Measurements from ENCODE around the gene SKAP1. TPM values are rescaled to one million over a fixed set of nuclear protein-coding genes. Genes with fewer than 3 reads are reported as not detected.

Gene SKAP1
- total RNA-seq, 1 donor from 2014 or later: 0.27 TPM

DNA sequence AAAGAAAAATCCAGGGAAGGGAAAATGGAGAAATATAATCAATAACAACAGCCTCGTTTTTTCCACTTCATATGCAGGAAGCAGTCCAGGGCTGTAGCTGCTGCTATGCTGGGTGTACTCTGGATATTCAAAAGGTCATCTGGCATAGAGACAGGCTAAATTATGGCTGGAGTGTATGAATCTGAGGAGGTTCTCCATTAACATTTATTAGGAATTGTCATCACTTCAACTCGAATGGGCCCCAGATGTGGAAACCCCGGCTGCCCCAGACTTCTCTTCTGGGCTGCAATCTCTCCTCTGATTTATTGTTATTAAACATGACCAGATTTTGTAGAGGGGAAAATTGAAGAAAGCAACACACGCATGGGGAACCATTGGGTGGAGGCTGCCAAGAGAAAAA, 33.5 kb upstream of the SKAP1 start:
- Histone ChIP-seq H3K4me1 (no peaks in the 10 kb centered on the region), H3K4me3 (no peak overlapping the region), H3K27me3 (ENCODE audit: low read depth) (peaks cover 99% of the 10 kb centered on the region), H3K36me3 (no peaks in the 10 kb centered on the region), H3K27ac (replicated peaks) (no peak overlapping the region), H3K9me3 (replicated peaks) (no peaks in the 10 kb centered on the region)
- no peak for DNase-seq
- TF ChIP-seq, protein P1, sequence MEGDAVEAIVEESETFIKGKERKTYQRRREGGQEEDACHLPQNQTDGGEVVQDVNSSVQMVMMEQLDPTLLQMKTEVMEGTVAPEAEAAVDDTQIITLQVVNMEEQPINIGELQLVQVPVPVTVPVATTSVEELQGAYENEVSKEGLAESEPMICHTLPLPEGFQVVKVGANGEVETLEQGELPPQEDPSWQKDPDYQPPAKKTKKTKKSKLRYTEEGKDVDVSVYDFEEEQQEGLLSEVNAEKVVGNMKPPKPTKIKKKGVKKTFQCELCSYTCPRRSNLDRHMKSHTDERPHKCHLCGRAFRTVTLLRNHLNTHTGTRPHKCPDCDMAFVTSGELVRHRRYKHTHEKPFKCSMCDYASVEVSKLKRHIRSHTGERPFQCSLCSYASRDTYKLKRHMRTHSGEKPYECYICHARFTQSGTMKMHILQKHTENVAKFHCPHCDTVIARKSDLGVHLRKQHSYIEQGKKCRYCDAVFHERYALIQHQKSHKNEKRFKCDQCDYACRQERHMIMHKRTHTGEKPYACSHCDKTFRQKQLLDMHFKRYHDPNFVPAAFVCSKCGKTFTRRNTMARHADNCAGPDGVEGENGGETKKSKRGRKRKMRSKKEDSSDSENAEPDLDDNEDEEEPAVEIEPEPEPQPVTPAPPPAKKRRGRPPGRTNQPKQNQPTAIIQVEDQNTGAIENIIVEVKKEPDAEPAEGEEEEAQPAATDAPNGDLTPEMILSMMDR (IDR thresholded peaks at IDR 0.05; ENCODE audit: borderline replicate concordance): no peak
- intact Hi-C loops (cut with micrococcal nuclease): no loop called here

DNA sequence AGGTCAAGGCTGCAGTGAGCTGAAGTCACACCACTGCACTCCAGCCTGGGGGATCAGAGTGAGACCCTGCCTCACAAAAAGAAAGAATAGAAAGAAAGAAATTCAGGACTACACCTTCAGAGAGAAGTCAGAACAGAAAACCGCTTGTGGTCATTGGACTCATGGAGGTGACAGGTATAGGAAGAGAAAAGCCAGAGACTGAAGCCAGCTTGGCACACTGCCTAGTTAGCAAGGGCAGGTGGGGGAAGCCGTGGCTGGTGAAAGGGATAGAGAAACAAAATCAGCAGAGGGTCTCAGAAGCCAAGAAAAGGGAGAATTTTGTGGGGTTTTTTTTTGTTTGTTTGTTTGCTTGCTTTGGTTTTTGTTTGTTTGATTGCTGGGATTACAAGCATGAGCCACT, 32.9 kb upstream of the SKAP1 start:
- Histone ChIP-seq H3K4me1 (no peaks in the 10 kb centered on the region), H3K27ac (replicated peaks) (no peak overlapping the region), H3K27me3 (ENCODE audit: low read depth) (peaks cover 99% of the 10 kb centered on the region), H3K9me3 (replicated peaks) (no peaks in the 10 kb centered on the region), H3K4me3 (no peak overlapping the region), H3K36me3 (no peaks in the 10 kb centered on the region)
- TF ChIP-seq, protein P1 (IDR thresholded peaks at IDR 0.05; ENCODE audit: borderline replicate concordance): no peak
- intact Hi-C loops (cut with micrococcal nuclease): no loop called here
- DNase-seq: no peak

GRCh38 chr17:48460052-48460451, 30.0 kb upstream of the SKAP1 start:
- H3K36me3 ChIP-seq: no peaks in the 10 kb centered on the region
- peaks cover 98% of the 10 kb centered on the region for H3K27me3 ChIP-seq (ENCODE audit: low read depth)
- peaks cover 8% of the 10 kb centered on the region for H3K4me1 ChIP-seq
- intact Hi-C loops (cut with micrococcal nuclease): no loop called here
- H3K9me3 ChIP-seq (replicated peaks): peaks cover 4% of the 10 kb centered on the region
- DNase-seq: no peak
- no peak overlapping the region for H3K4me3 ChIP-seq
- H3K27ac ChIP-seq (replicated peaks): no peak overlapping the region
- TF ChIP-seq, protein P1 (IDR thresholded peaks at IDR 0.05; ENCODE audit: borderline replicate concordance): no peak

GRCh38 chr17:48459070-48459844, 29.2 kb upstream of the SKAP1 start:
- intact Hi-C loops (cut with micrococcal nuclease): no loop called here
- no peak for DNase-seq
- peaks cover 8% of the 10 kb centered on the region for H3K4me1 ChIP-seq
- H3K27me3 ChIP-seq (ENCODE audit: low read depth): peaks cover 98% of the 10 kb centered on the region
- peaks cover 12% of the 10 kb centered on the region for H3K9me3 ChIP-seq (replicated peaks)
- no peaks in the 10 kb centered on the region for H3K36me3 ChIP-seq
- H3K27ac ChIP-seq (replicated peaks): no peak overlapping the region
- no peak overlapping the region for H3K4me3 ChIP-seq
- TF ChIP-seq, protein P1 (IDR thresholded peaks at IDR 0.05; ENCODE audit: borderline replicate concordance): no peak

DNA sequence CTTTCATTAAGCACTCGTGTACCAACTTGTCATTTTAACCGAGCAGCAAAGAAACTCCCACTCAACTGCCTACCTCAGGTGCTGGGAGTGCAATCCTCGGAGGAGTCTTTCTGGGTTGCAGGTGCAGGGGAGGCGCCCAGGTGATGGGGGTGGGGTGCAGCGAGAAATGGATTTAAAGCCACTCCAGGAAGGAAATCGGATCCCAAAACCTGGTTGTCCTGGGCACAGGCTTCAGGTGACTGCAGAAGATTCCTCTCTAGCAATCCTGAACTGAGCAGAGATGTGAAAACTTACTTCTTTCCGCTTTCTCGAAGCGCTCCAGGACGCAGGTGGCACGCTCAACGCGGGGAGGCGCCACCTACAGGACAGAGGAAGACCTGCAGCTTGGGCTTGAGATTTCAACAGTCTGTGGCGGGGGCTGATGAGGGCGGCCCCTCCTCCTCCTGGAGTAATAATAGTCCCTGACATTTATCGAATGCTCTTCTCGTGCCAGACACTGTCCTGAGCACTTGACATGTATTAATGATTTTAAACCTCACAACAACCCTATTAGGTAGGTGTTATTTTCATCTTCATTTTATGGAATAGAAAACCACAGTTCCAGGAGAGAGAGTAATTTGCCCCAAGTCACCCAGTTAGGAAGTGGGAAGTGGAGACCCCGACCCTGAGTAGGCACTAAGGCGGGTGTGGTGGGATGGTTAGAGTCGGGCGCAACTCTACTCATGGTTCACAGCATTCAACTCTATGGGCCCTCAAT, 27.2 kb upstream of the SKAP1 start:
- intact Hi-C loops (cut with micrococcal nuclease): no loop called here

More for the DNA sequence above, 27.2 kb upstream of the SKAP1 start:
- H3K9me3 ChIP-seq (replicated peaks): peaks cover 18% of the 10 kb centered on the region
- DNase-seq: peak; percentile 24
- peaks cover 8% of the 10 kb centered on the region for H3K4me1 ChIP-seq
- H3K36me3 ChIP-seq: no peaks in the 10 kb centered on the region
- no peak overlapping the region for H3K4me3 ChIP-seq
- H3K27me3 ChIP-seq (ENCODE audit: low read depth): peaks cover 96% of the 10 kb centered on the region
- no peak overlapping the region for H3K27ac ChIP-seq (replicated peaks)
- TF ChIP-seq, protein P1 (IDR thresholded peaks at IDR 0.05; ENCODE audit: borderline replicate concordance): peak; percentile 93
